SK-N-SH (cell line): ENCODE data around the gene ZBTB12.

Experiments
- CTCF ChIP-seq: fragments of 200-600 bp; sonication (generic); IDR thresholded peaks from 2 replicates; pipeline ENCODE4 v1.6.1; 2017; ENCODE audit warnings: antibody characterized with exemption, mild to moderate bottlenecking, moderate library complexity
- JUND ChIP-seq: IDR thresholded peaks from 2 replicates; pipeline ENCODE4 v1.4.0; 2012
- MXI1 ChIP-seq: IDR thresholded peaks from 2 replicates; pipeline ENCODE4 v1.6.1; 2012; ENCODE audit warnings: mild to moderate bottlenecking, low read depth, low read length, improper control_type of control experiment
- NFIC ChIP-seq: IDR thresholded peaks from 2 replicates; pipeline ENCODE4 v1.4.0; 2012; ENCODE audit warnings: borderline replicate concordance
- NRF1 ChIP-seq: IDR thresholded peaks from 2 replicates; pipeline ENCODE4 v1.6.1; 2012; ENCODE audit warnings: low read depth, mild to moderate bottlenecking, low read length
- POLR2AphosphoS5 ChIP-seq: IDR thresholded peaks from 2 replicates; pipeline ENCODE4 v1.6.1; 2012; ENCODE audit warnings: low read depth, low read length
- USF2 ChIP-seq: fragments of 150-350 bp; IDR thresholded peaks from 2 replicates; pipeline ENCODE4 v1.6.1; 2017; ENCODE audit warnings: antibody characterized with exemption, low read length, low read depth, borderline replicate concordance
- TF ChIP-seq, protein P1 (sequence below): IDR thresholded peaks from 2 replicates; pipeline ENCODE4 v1.4.0; 2012; ENCODE audit warnings: low read depth, borderline replicate concordance

GRCh38 chr6:31876357-31876756 lies 25.5 kb downstream of the ZBTB12 start:
- TF ChIP-seq POLR2AphosphoS5 = no peak
- TF ChIP-seq CTCF = no peak
- TF ChIP-seq JUND = no peak
- TF ChIP-seq NFIC = no peak
- TF ChIP-seq, protein P1, sequence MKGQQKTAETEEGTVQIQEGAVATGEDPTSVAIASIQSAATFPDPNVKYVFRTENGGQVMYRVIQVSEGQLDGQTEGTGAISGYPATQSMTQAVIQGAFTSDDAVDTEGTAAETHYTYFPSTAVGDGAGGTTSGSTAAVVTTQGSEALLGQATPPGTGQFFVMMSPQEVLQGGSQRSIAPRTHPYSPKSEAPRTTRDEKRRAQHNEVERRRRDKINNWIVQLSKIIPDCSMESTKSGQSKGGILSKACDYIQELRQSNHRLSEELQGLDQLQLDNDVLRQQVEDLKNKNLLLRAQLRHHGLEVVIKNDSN = no peak
- no peak for TF ChIP-seq USF2
- TF ChIP-seq NRF1 = no peak
- no peak for TF ChIP-seq MXI1
